NCI-H2227 (cell line): ENCODE results near the gene AKNA.

Experiments
- DNase-seq: peaks from one replicate; lab custom pipeline; 2025; ENCODE audit not compliant: unreplicated experiment; lab: John Stamatoyannopoulos, UW

The AKNA gene

GRCh38 chr9:114387680-114388356, at the start of gene AKNA:
Gene AKNA, minus strand, starts transcription at chr9:114387982. Its CDS starts 6,649 bp downstream, at chr9:114381333.
- DNase-seq, result peak; percentile 81

GRCh38 chr9:114437401-114437893, 49.7 kb upstream of the AKNA start:
- DNase-seq, result no peak

GRCh38 chr9:114434878-114435311, 47.1 kb upstream of the AKNA start:
- DNase-seq, result peak; percentile 49

- no peak for DNase-seq
These were observed 46.0 kb upstream of the AKNA start for GRCh38 chr9:114433720-114434255.

- no peak for DNase-seq
These were observed 45.3 kb upstream of the AKNA start for GRCh38 chr9:114433086-114433485.

GRCh38 chr9:114432323-114433067, 44.7 kb upstream of the AKNA start:
- no peak for DNase-seq

- no peak for DNase-seq
These were observed 44.0 kb upstream of the AKNA start for GRCh38 chr9:114431770-114432169.

GRCh38 chr9:114431003-114431402, 43.2 kb upstream of the AKNA start:
- DNase-seq, result no peak

GRCh38 chr9:114430457-114430856, 42.7 kb upstream of the AKNA start:
- no peak for DNase-seq

GRCh38 chr9:114429488-114429887, 41.7 kb upstream of the AKNA start:
- DNase-seq, result no peak

- DNase-seq, result no peak
These were observed 40.7 kb upstream of the AKNA start for GRCh38 chr9:114428466-114428865.

GRCh38 chr9:114427644-114428043, 39.9 kb upstream of the AKNA start:
- DNase-seq, result no peak

- no peak for DNase-seq
These were observed 38.5 kb upstream of the AKNA start for GRCh38 chr9:114426046-114426948.

GRCh38 chr9:114425126-114425525, 37.3 kb upstream of the AKNA start:
- no peak for DNase-seq

- DNase-seq, result no peak
These were observed 36.3 kb upstream of the AKNA start for GRCh38 chr9:114424126-114424525.

GRCh38 chr9:114423181-114423580, 35.4 kb upstream of the AKNA start:
- DNase-seq, result no peak

GRCh38 chr9:114421147-114421546, 33.4 kb upstream of the AKNA start:
- no peak for DNase-seq

- DNase-seq, result no peak
These were observed 32.0 kb upstream of the AKNA start for GRCh38 chr9:114419796-114420195.

- DNase-seq, result no peak
These were observed 30.3 kb upstream of the AKNA start for GRCh38 chr9:114418053-114418452.

GRCh38 chr9:114417511-114417910, 29.7 kb upstream of the AKNA start:
- DNase-seq, result no peak

GRCh38 chr9:114416906-114417305, 29.1 kb upstream of the AKNA start:
- no peak for DNase-seq
